SH-SY5Y (cell line): ENCODE data around the gene CALHM5.

Experiments
- GATA2 ChIP-seq: IDR thresholded peaks from 2 replicates; pipeline ENCODE4 v1.6.1; 2011; ENCODE audit warnings: mild to moderate bottlenecking, low read depth, low read length
- GATA3 ChIP-seq: IDR thresholded peaks from 2 replicates; pipeline ENCODE4 v1.6.1; 2011; ENCODE audit warnings: low read depth, mild to moderate bottlenecking, low read length, moderate library complexity

DNA sequence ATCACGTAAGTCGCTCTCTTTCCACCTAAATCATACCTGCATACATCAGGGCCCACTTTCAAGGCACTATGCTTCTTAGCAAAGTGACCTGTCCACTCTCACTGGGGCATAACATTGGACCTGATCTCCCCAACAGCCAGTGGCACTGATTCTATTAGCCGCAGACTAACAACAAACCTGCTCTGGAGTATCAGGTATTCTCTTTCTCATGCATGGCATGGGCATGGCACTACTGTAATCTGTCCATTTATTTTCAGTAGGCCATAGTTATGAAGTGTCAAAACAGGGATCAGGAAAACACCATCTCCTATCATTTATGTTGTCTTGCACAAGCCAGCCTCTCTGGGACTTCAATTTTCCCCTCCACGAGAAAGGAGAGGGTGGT lies 50.6 kb downstream of the CALHM5 start:
- TF ChIP-seq GATA2 (no peak), GATA3 (no peak)
